Hematopoietic multipotent progenitor cell treated with erythropoietin and hydrocortisone succinate and interleukin-3 and kit ligand, for 17 days (in vitro differentiated cells): ENCODE measurements around the gene NDFIP2.
"Not testable (repeated sequence)": the region's sequence is repeated elsewhere in the genome, so short reads cannot be mapped to it uniquely, and the experiment has no call there.

Experiments
- DNase-seq: peaks from one replicate; pipeline ENCODE4 v3.0.0-alpha.2; 2015; ENCODE audit warnings: low spot score

NDFIP2 gene

GRCh38 chr13:79533781-79534400 is 52.9 kb downstream of the NDFIP2 start:
- no peak for DNase-seq

- DNase-seq: no peak
Measured at GRCh38 chr13:79534596-79534995, 53.6 kb downstream of the NDFIP2 start.

GRCh38 chr13:79538757-79539156 is 57.8 kb downstream of the NDFIP2 start:
- no peak for DNase-seq

- DNase-seq: no peak
Measured at GRCh38 chr13:79540504-79540903, 59.5 kb downstream of the NDFIP2 start.

- peak; percentile 76 for DNase-seq
Measured at GRCh38 chr13:79541426-79542049, 60.6 kb downstream of the NDFIP2 start.

GRCh38 chr13:79543883-79544282 is 62.9 kb downstream of the NDFIP2 start:
- DNase-seq: no peak

GRCh38 chr13:79547211-79548195 is 66.5 kb downstream of the NDFIP2 start:
- DNase-seq: no peak

- DNase-seq: no peak
Measured at GRCh38 chr13:79548902-79549301, 67.9 kb downstream of the NDFIP2 start.

GRCh38 chr13:79549355-79550106 is 68.6 kb downstream of the NDFIP2 start:
- DNase-seq: no peak

GRCh38 chr13:79557666-79558065 is 76.7 kb downstream of the NDFIP2 start:
- DNase-seq: no peak

GRCh38 chr13:79560954-79561353 is 80.0 kb downstream of the NDFIP2 start:
- DNase-seq: no peak

GRCh38 chr13:79562557-79562956 is 81.6 kb downstream of the NDFIP2 start:
- no peak for DNase-seq

- no peak for DNase-seq
Measured at GRCh38 chr13:79566118-79566517, 85.2 kb downstream of the NDFIP2 start.

GRCh38 chr13:79571147-79571546 is 90.2 kb downstream of the NDFIP2 start:
- DNase-seq: no peak

- not testable (repeated sequence) for DNase-seq
Measured at GRCh38 chr13:79573892-79574291, 92.9 kb downstream of the NDFIP2 start.

GRCh38 chr13:79581870-79582315 is 100.9 kb downstream of the NDFIP2 start:
- DNase-seq: no peak

- DNase-seq: no peak
Measured at GRCh38 chr13:79582896-79583295, 101.9 kb downstream of the NDFIP2 start.

- DNase-seq: no peak
Measured at GRCh38 chr13:79585033-79585432, 104.1 kb downstream of the NDFIP2 start.

GRCh38 chr13:79589603-79590393 is 108.8 kb downstream of the NDFIP2 start:
- DNase-seq: no peak

- no peak for DNase-seq
Measured at GRCh38 chr13:79590394-79590676, 109.4 kb downstream of the NDFIP2 start.

- DNase-seq: no peak
Measured at GRCh38 chr13:79591493-79591892, 110.5 kb downstream of the NDFIP2 start.
